ENCODE measurements around the gene RIT2.

GRCh38 chr18:42745931-42746330, 369.6 kb downstream of the RIT2 start:
- no peak for TF ChIP-seq POLR2A (IDR thresholded peaks at IDR 0.05)
- TF ChIP-seq, protein P1, sequence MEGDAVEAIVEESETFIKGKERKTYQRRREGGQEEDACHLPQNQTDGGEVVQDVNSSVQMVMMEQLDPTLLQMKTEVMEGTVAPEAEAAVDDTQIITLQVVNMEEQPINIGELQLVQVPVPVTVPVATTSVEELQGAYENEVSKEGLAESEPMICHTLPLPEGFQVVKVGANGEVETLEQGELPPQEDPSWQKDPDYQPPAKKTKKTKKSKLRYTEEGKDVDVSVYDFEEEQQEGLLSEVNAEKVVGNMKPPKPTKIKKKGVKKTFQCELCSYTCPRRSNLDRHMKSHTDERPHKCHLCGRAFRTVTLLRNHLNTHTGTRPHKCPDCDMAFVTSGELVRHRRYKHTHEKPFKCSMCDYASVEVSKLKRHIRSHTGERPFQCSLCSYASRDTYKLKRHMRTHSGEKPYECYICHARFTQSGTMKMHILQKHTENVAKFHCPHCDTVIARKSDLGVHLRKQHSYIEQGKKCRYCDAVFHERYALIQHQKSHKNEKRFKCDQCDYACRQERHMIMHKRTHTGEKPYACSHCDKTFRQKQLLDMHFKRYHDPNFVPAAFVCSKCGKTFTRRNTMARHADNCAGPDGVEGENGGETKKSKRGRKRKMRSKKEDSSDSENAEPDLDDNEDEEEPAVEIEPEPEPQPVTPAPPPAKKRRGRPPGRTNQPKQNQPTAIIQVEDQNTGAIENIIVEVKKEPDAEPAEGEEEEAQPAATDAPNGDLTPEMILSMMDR (IDR thresholded peaks at IDR 0.05): no peak

Data from ovary (tissue), 3 donors.